Measurements from ENCODE around the gene PRKRIP1. TPM values are rescaled to one million over a fixed set of nuclear protein-coding genes. Genes with fewer than 3 reads are reported as not detected.

Gene PRKRIP1
- polyA plus RNA-seq, 3 donors, result 6.6 to 27.0 (median 7.4) TPM

GRCh38 chr7:102434039-102434486 lies 37.9 kb downstream of the PRKRIP1 start:
- intact Hi-C loops (cut with micrococcal nuclease), result loop anchor here in 1 of 2 donors (2.0 to 5.0 kb wide), 2 partner anchors 13 to 37 kb away; partner anchors contain the start of gene PRKRIP1
- Histone ChIP-seq H3K4me1 (ENCODE audit: control insufficient read depth in 1 of 2, insufficient read depth in 2 of 2, low read length in 2 of 2) (peaks cover 50 to 57% of the 10 kb centered on the region in 2 donors), H3K79me2 (ENCODE audit: insufficient read depth, low read length) (peaks cover 21% of the 10 kb centered on the region), H3K4me2 (replicated peaks; ENCODE audit: extremely low read depth, low read length, poor library complexity, severe bottlenecking) (peak overlapping the region; percentile 79), H3K9ac (ENCODE audit: insufficient read depth, low read length, poor library complexity, severe bottlenecking) (peak overlapping the region; percentile 85), H4K20me1 (ENCODE audit: insufficient read depth, low read length) (no peaks in the 10 kb centered on the region), H3K36me3 (replicated peaks in 1 of 2; ENCODE audit: control insufficient read depth in 1 of 2, insufficient read depth in 2 of 2, low read length in 2 of 2) (peaks cover 12 to 19% of the 10 kb centered on the region in 2 donors), H3K9me3 (replicated peaks in 1 of 2; ENCODE audit: control insufficient read depth in 1 of 2, insufficient read depth in 1 of 2, low read length in 2 of 2) (no peaks in the 10 kb centered on the region), H3K4me3 (replicated peaks in 1 of 3; ENCODE audit: low read depth in 2 of 3, low read length in 3 of 3) (peak overlapping the region; percentile 64 to 88 (median 69)), H3K27ac (ENCODE audit: low read depth in 1 of 2, low read length in 2 of 2) (peak overlapping the region; percentile 50 to 100), H2AFZ (ENCODE audit: insufficient read depth, low read depth, low read length, poor library complexity, severe bottlenecking) (peak overlapping the region; percentile 83), H3K27me3 (ENCODE audit: control insufficient read depth in 2 of 2, insufficient read depth in 2 of 2, low read length in 2 of 2) (no peaks in the 10 kb centered on the region)
- Mint-ChIP-seq H3K4me3 (peak overlapping the region; percentile 83 to 92), H3K27ac (peak overlapping the region; percentile 45 to 90 (median 83)), H3K4me1 (peaks cover 56% of the 10 kb centered on the region), H3K9me3 (peaks cover 0 to 2% (median 0%) of the 10 kb centered on the region in 7 donors), H3K36me3 (peaks cover 11 to 24% of the 10 kb centered on the region in 2 donors), H3K27me3 (ENCODE audit: low read depth in 3 of 3) (peaks cover 0 to 2% (median 1%) of the 10 kb centered on the region in 3 donors)
- TF ChIP-seq CTCF (IDR thresholded peaks at IDR 0.05), result no peak
- 36% methylated on average over 4 of the region's 9 CpGs for WGBS (ENCODE audit: insufficient coverage)
- no peak for DNase-seq

GRCh38 chr7:102436118-102436517 lies 40.0 kb downstream of the PRKRIP1 start:
- peaks cover 29 to 36% of the 10 kb centered on the region in 2 donors for H3K4me1 ChIP-seq (ENCODE audit: control insufficient read depth in 1 of 2, insufficient read depth in 2 of 2, low read length in 2 of 2)

More at GRCh38 chr7:102436118-102436517, 40.0 kb downstream of the PRKRIP1 start:
- H3K9ac ChIP-seq (ENCODE audit: insufficient read depth, low read length, poor library complexity, severe bottlenecking), result peak overlapping the region; percentile 4
- intact Hi-C loops (cut with micrococcal nuclease), result no loop called here
- H3K27me3 ChIP-seq (ENCODE audit: control insufficient read depth in 2 of 2, insufficient read depth in 2 of 2, low read length in 2 of 2), result no peaks in the 10 kb centered on the region
- H3K4me1 Mint-ChIP-seq, result peaks cover 36% of the 10 kb centered on the region
- H3K9me3 Mint-ChIP-seq, result no peaks in the 10 kb centered on the region
- peaks cover 17 to 23% of the 10 kb centered on the region in 2 donors for H3K36me3 Mint-ChIP-seq
- H2AFZ ChIP-seq (ENCODE audit: insufficient read depth, low read depth, low read length, poor library complexity, severe bottlenecking), result no peak overlapping the region
- no peak for DNase-seq
- H3K4me2 ChIP-seq (replicated peaks; ENCODE audit: extremely low read depth, low read length, poor library complexity, severe bottlenecking), result no peak overlapping the region
- H3K9me3 ChIP-seq (replicated peaks in 1 of 2; ENCODE audit: control insufficient read depth in 1 of 2, insufficient read depth in 1 of 2, low read length in 2 of 2), result no peaks in the 10 kb centered on the region
- no peaks in the 10 kb centered on the region for H4K20me1 ChIP-seq (ENCODE audit: insufficient read depth, low read length)
- H3K27ac ChIP-seq (ENCODE audit: low read depth in 1 of 2, low read length in 2 of 2), result no peak overlapping the region
- TF ChIP-seq CTCF (IDR thresholded peaks at IDR 0.05), result no peak
- peak overlapping the region in 3 of 7 donors; percentile 33 to 67 (median 62) for H3K27ac Mint-ChIP-seq
- peaks cover 21% of the 10 kb centered on the region for H3K79me2 ChIP-seq (ENCODE audit: insufficient read depth, low read length)
- 87% methylated on average over 7 of the region's 10 CpGs for WGBS (ENCODE audit: insufficient coverage)
- no peak overlapping the region for H3K4me3 Mint-ChIP-seq
- peaks cover 0 to 4% (median 3%) of the 10 kb centered on the region in 3 donors for H3K27me3 Mint-ChIP-seq (ENCODE audit: low read depth in 3 of 3)
- H3K4me3 ChIP-seq (replicated peaks in 1 of 3; ENCODE audit: low read depth in 2 of 3, low read length in 3 of 3), result no peak overlapping the region
- H3K36me3 ChIP-seq (replicated peaks in 1 of 2; ENCODE audit: control insufficient read depth in 1 of 2, insufficient read depth in 2 of 2, low read length in 2 of 2), result peaks cover 20 to 35% of the 10 kb centered on the region in 2 donors

All from CD14-positive monocyte (primary cell).